Subcutaneous abdominal adipose tissue (tissue), 5 donors: ENCODE data around the gene WNT5A.

ENCODE experiments used
- H3K27ac ChIP-seq: one replicate; pipeline ENCODE4 v1.7.0; 2013; ENCODE audit warnings: low read depth, mild to moderate bottlenecking, inconsistent platforms, low read length, moderate library complexity
- H3K27me3 ChIP-seq, 5 donors: one replicate each; pipeline ENCODE4 v1.7.0; 2013; ENCODE audit warnings: low read length in 5 of 5, inconsistent platforms in 1 of 5; ENCODE audit not compliant: control insufficient read depth in 5 of 5, insufficient read depth in 4 of 5
- H3K36me3 ChIP-seq, 5 donors: one replicate each; pipeline ENCODE4 v1.7.0; 2013; ENCODE audit warnings: low read length in 5 of 5; ENCODE audit not compliant: control insufficient read depth in 5 of 5, insufficient read depth in 5 of 5
- H3K4me1 ChIP-seq, 5 donors: one replicate each; pipeline ENCODE4 v1.7.0; 2013; ENCODE audit warnings: low read length in 5 of 5, mild to moderate bottlenecking in 3 of 5, moderate library complexity in 1 of 5; ENCODE audit not compliant: control insufficient read depth in 5 of 5, insufficient read depth in 5 of 5
- H3K4me3 ChIP-seq, 5 donors: one replicate each; pipeline ENCODE4 v1.7.0; 2013; ENCODE audit warnings: low read length in 5 of 5, low read depth in 1 of 5
- H3K9ac ChIP-seq, 5 donors: one replicate each; pipeline ENCODE4 v1.7.0; 2013; ENCODE audit warnings: low read length in 5 of 5, mild to moderate bottlenecking in 4 of 5, moderate library complexity in 3 of 5
- H3K9me3 ChIP-seq, 5 donors: one replicate each; pipeline ENCODE4 v1.7.0; 2013; ENCODE audit warnings: low read length in 5 of 5; ENCODE audit not compliant: control insufficient read depth in 5 of 5
- donor health status: healthy.
- donor health status: healthy.
- donor health status: healthy.
- donor health status: healthy.
- donor health status: healthy.

WNT5A gene

DNA sequence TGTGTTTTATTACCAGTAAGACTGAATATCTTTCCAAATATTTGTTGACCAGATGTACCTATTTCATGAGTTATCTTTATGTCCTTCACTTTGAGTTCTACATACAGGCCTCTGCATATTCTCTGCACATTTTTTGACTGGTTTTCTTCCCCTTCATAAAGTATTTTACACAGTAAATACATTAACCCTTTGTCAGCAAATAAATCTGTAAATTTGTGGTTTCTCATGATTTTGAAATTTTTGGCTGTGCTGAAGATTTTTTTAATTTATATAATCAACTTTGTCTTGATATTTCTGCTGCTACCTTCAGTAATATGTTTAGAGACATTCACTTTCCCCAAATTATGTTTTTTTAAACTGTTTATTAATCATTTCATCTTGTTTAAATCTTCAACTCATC lies 50.5 kb downstream of the WNT5A start:
- no peaks in the 10 kb centered on the region for H3K4me1 ChIP-seq
- no peaks in the 10 kb centered on the region for H3K36me3 ChIP-seq
- no peaks in the 10 kb centered on the region for H3K9me3 ChIP-seq
- H3K4me3 ChIP-seq = no peak overlapping the region
- H3K9ac ChIP-seq = no peak overlapping the region
- no peaks in the 10 kb centered on the region for H3K27me3 ChIP-seq
- H3K27ac ChIP-seq = no peak overlapping the region

DNA sequence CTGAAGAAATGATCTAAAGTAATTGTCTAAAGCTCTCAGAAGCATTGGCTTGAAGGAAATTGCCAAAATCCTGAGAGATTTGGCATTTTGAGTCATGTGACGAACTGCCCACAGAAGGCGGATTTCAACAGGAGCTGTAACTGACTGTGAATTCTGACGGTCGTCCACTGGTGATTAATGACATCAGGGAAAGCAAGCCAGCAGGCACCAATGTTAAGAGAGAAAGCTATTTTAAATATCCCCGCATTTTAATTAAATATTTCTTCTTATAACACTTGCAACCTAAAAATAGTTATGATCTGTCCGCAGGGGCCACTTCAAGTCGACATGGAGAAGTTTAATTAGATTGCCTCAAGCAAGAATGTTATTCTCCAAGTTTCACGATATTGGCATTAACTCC lies 51.6 kb downstream of the WNT5A start:
- Histone ChIP-seq H3K36me3 (no peaks in the 10 kb centered on the region), H3K4me3 (no peak overlapping the region), H3K27me3 (peaks cover 0 to 3% (median 0%) of the 10 kb centered on the region in 5 donors), H3K27ac (no peak overlapping the region), H3K4me1 (no peaks in the 10 kb centered on the region), H3K9ac (no peak overlapping the region), H3K9me3 (no peaks in the 10 kb centered on the region)

DNA sequence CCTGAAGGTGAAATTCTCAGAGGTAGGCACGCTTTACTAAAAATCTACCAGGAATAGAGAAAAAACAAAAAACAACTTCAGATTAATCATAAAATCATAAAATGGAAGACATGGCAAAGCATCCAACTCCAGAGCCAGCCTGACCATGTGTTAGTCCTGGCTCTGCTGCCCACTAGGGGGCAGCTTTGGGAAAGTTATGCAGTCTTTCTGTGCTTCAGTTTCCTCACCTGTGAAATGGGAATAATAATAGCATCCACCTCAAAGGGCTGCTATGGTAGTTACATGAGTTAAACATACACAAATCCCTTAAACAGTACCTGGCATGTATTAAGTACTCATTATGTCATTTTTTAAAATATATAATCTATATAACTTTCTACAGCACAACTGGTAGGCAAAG lies 52.3 kb downstream of the WNT5A start:
- Histone ChIP-seq H3K9ac (no peak overlapping the region), H3K9me3 (no peaks in the 10 kb centered on the region), H3K4me3 (no peak overlapping the region), H3K27me3 (peaks cover 0 to 3% (median 0%) of the 10 kb centered on the region in 5 donors), H3K27ac (no peak overlapping the region), H3K4me1 (no peaks in the 10 kb centered on the region), H3K36me3 (no peaks in the 10 kb centered on the region)

DNA sequence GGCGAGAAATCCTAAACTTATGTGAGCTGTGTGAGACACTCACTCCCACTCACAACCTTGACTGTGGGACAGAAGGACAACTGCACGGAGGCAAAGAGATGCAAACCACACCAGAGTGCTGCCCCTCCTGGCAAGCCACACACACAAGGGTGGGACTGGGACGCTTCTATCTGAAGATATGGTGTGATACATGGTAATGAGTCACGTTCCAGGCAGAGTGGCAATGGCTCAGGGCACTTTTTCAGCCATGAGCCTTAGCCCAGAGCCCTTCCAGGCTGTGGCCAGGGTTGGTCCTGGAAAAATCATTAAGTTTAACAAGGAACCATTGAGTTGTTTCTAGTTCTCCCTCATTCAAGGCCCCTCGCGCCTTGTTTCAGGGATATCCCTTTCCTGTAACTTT lies 56.1 kb downstream of the WNT5A start:
- no peak overlapping the region for H3K9ac ChIP-seq
- no peak overlapping the region for H3K4me3 ChIP-seq
- no peaks in the 10 kb centered on the region for H3K9me3 ChIP-seq
- no peaks in the 10 kb centered on the region for H3K36me3 ChIP-seq
- H3K27ac ChIP-seq = no peak overlapping the region
- H3K27me3 ChIP-seq = peaks cover 0 to 3% (median 0%) of the 10 kb centered on the region in 5 donors
- H3K4me1 ChIP-seq = no peaks in the 10 kb centered on the region

DNA sequence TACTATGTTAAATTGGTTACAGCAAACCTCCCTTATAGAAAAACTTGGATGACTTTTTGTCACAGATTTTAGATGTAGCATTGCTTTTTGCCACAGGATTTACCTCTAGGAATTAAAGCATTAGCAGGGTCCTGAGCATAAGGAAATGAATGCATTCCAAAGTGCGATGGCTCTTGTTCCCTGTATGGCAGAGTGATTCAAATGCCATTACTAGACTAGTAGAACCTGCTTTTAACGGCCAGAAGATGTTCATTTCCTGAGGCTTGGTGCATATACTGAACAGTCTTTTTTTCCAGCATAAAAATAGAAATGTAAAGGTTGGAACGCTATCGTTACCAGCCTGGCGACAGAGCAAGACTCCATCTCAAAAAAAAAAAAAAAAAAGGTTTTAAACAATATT lies 59.4 kb downstream of the WNT5A start:
- no peak overlapping the region for H3K27ac ChIP-seq
- H3K4me3 ChIP-seq = no peak overlapping the region
- H3K36me3 ChIP-seq = no peaks in the 10 kb centered on the region
- H3K4me1 ChIP-seq = no peaks in the 10 kb centered on the region
- H3K9ac ChIP-seq = no peak overlapping the region
- H3K27me3 ChIP-seq = peaks cover 0 to 3% (median 0%) of the 10 kb centered on the region in 5 donors
- peaks cover 0 to 6% (median 3%) of the 10 kb centered on the region in 5 donors for H3K9me3 ChIP-seq

DNA sequence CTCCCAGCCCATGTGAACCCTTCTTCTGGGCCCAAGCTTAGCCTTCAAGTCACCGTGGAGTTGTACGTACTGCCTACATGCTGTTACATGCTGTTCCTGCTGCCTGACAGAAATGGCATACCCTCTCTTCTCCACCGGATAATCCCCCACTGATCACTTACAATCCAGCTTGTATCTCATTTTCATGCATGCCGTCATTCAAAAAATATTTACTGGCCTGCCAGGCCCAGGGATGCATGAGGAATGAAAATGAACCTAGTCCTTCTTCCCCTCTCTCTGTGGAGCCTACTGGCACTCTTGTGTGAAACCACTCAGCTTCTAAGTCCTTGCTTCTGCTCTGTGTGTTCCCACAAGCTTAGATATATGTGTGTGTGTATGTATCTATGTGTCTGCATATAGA lies 60.6 kb downstream of the WNT5A start:
- Histone ChIP-seq H3K4me3 (no peak overlapping the region), H3K36me3 (no peaks in the 10 kb centered on the region), H3K27ac (no peak overlapping the region), H3K27me3 (peaks cover 0 to 3% (median 0%) of the 10 kb centered on the region in 5 donors), H3K9me3 (peaks cover 0 to 6% (median 3%) of the 10 kb centered on the region in 5 donors), H3K4me1 (no peaks in the 10 kb centered on the region), H3K9ac (no peak overlapping the region)

DNA sequence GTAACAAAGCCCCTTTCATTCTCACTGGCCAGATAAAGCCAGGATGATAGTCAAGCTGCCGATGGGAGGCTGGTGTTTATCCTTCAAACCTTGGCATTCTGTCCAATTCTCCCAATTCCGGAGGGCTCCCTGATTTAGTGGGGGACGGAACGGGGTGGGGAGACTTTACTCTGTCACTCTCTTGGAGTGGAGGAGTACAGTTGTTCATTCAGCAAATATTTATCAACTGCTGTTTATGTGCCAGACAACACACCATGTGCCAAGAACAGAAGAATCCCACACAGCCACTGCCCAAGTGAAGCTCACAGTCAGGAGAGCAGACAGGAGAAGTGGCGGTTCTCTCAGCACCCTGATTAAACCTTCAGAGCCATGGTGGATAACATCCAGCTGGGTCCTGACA lies 63.3 kb downstream of the WNT5A start:
- H3K4me3 ChIP-seq = no peak overlapping the region
- H3K4me1 ChIP-seq = no peaks in the 10 kb centered on the region
- no peaks in the 10 kb centered on the region for H3K27me3 ChIP-seq

DNA sequence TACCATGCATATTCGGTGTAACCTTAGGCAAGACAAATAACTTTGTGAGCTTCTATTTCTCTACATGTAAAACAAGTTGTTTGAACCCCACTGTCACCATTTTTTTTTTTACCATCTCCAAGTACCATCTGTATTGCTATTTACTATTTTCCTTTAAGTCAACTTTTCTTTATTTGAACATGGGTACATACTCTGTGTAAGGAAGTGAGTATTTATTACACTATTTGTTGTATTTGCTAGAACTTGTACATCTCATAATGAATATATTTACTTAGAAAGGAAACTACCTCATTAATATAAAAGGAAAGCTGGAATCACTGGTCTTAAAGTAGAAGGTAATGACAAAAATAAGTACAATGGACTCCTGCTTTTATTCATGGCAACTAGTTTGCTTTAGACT lies 69.9 kb downstream of the WNT5A start:
- Histone ChIP-seq H3K4me1 (no peaks in the 10 kb centered on the region), H3K9me3 (peaks cover 0 to 3% (median 0%) of the 10 kb centered on the region in 5 donors), H3K9ac (no peak overlapping the region), H3K27ac (no peak overlapping the region), H3K36me3 (no peaks in the 10 kb centered on the region), H3K4me3 (no peak overlapping the region), H3K27me3 (no peaks in the 10 kb centered on the region)

More for the DNA sequence above, 63.3 kb downstream of the WNT5A start:
- Histone ChIP-seq H3K27ac (no peak overlapping the region), H3K9me3 (peaks cover 0 to 6% (median 3%) of the 10 kb centered on the region in 5 donors), H3K36me3 (no peaks in the 10 kb centered on the region), H3K9ac (no peak overlapping the region)

DNA sequence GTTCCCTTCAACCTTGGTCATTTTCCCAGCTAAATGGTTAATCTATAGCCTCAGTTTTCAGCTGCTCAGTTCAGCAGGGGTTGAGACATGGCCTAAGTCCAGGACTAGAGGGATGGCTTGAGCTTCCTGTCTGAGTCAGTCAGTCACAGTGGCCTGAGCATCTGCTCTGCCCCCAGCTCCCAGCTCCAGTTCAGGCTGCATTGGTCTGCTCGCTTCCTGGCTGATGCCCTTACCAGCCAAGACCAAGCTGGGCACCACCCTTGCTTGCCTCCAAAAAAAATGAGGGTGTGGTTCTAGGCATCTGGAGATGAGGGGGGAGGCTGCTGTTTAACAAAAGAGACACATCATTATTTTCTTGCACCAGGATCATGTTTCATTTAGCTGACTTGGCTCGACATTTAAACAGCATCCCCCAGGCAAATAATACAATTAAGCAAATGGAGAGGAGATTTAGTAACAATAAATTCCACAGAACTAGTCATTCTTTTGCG lies 70.7 kb downstream of the WNT5A start:
- peaks cover 0 to 3% (median 0%) of the 10 kb centered on the region in 5 donors for H3K9me3 ChIP-seq
- no peaks in the 10 kb centered on the region for H3K36me3 ChIP-seq
- no peaks in the 10 kb centered on the region for H3K27me3 ChIP-seq
- H3K4me3 ChIP-seq = no peak overlapping the region
- H3K4me1 ChIP-seq = no peaks in the 10 kb centered on the region
- no peak overlapping the region for H3K9ac ChIP-seq
- no peak overlapping the region for H3K27ac ChIP-seq
